ENCODE results near the gene MS4A6E. TPM values are rescaled to one million over a fixed set of nuclear protein-coding genes. Genes with fewer than 3 reads are reported as not detected.
"Not testable (repeated sequence)": the region's sequence is repeated elsewhere in the genome, so short reads cannot be mapped to it uniquely, and the experiment has no call there.

The MS4A6E gene
- not detected in 2 replicates for total RNA-seq
- long read RNA-seq: 0 reads

- H3K36me3 Mint-ChIP-seq (ENCODE audit: insufficient read depth): no peaks in the 10 kb centered on the region
- H3K27ac Mint-ChIP-seq: no peak within 1 kb of the TSS
- peaks cover 13% of the 10 kb centered on the region for H3K9me3 Mint-ChIP-seq (ENCODE audit: low read depth)
- no peaks in the 10 kb centered on the region for H3K4me1 Mint-ChIP-seq (ENCODE audit: low read depth)
- TF ChIP-seq CTCF (IDR thresholded peaks at IDR 0.05; ENCODE audit: unreplicated experiment): no peak
- no peak for DNase-seq (ENCODE audit: low spot score, unreplicated experiment)
- no peak within 1 kb of the TSS for H3K4me3 Mint-ChIP-seq (ENCODE audit: low read depth)
- H3K27me3 Mint-ChIP-seq: no peaks in the 10 kb centered on the region
Observed at GRCh38 chr11:60326955-60327354, at the start of gene MS4A6E. MS4A6E (plus strand) TSS chr11:60327255; CDS start chr11:60334896, 7,641 bp downstream.

GRCh38 chr11:60280412-60280811 lies 46.6 kb upstream of the MS4A6E start, which contains the start of gene MS4A4A:
MS4A4A (plus strand) TSS chr11:60280666; CDS start chr11:60280676, 10 bp downstream.
- no peaks in the 10 kb centered on the region for H3K36me3 Mint-ChIP-seq (ENCODE audit: insufficient read depth)
- TF ChIP-seq CTCF (IDR thresholded peaks at IDR 0.05; ENCODE audit: unreplicated experiment): no peak
- no peak for DNase-seq (ENCODE audit: low spot score, unreplicated experiment)
- H3K9me3 Mint-ChIP-seq (ENCODE audit: low read depth): peaks cover under 1% of the 10 kb centered on the region
- H3K4me3 Mint-ChIP-seq (ENCODE audit: low read depth): no peak within 1 kb of the TSS
- peaks cover under 1% of the 10 kb centered on the region for H3K4me1 Mint-ChIP-seq (ENCODE audit: low read depth)
- no peaks in the 10 kb centered on the region for H3K27me3 Mint-ChIP-seq
- H3K27ac Mint-ChIP-seq: no peak within 1 kb of the TSS

GRCh38 chr11:60281485-60281884 lies 45.6 kb upstream of the MS4A6E start:
- Mint-ChIP-seq H3K36me3 (ENCODE audit: insufficient read depth) (no peaks in the 10 kb centered on the region), H3K27ac (no peak overlapping the region), H3K4me1 (ENCODE audit: low read depth) (peaks cover 2% of the 10 kb centered on the region), H3K9me3 (ENCODE audit: low read depth) (peaks cover 8% of the 10 kb centered on the region), H3K27me3 (no peaks in the 10 kb centered on the region), H3K4me3 (ENCODE audit: low read depth) (no peak overlapping the region)
- no peak for DNase-seq (ENCODE audit: low spot score, unreplicated experiment)
- TF ChIP-seq CTCF (IDR thresholded peaks at IDR 0.05; ENCODE audit: unreplicated experiment): no peak

- no peaks in the 10 kb centered on the region for H3K27me3 Mint-ChIP-seq
- no peak overlapping the region for H3K4me3 Mint-ChIP-seq (ENCODE audit: low read depth)
- no peak overlapping the region for H3K27ac Mint-ChIP-seq
- no peak for TF ChIP-seq CTCF (IDR thresholded peaks at IDR 0.05; ENCODE audit: unreplicated experiment)
- DNase-seq (ENCODE audit: low spot score, unreplicated experiment): no peak
- H3K4me1 Mint-ChIP-seq (ENCODE audit: low read depth): peaks cover 2% of the 10 kb centered on the region
- peaks cover 13% of the 10 kb centered on the region for H3K9me3 Mint-ChIP-seq (ENCODE audit: low read depth)
- no peaks in the 10 kb centered on the region for H3K36me3 Mint-ChIP-seq (ENCODE audit: insufficient read depth)
Observed at GRCh38 chr11:60282286-60282685, 44.8 kb upstream of the MS4A6E start.

- peaks cover 27% of the 10 kb centered on the region for H3K9me3 Mint-ChIP-seq (ENCODE audit: low read depth)
- not testable (repeated sequence) for H3K27me3 Mint-ChIP-seq; H3K4me1 Mint-ChIP-seq (ENCODE audit: low read depth); DNase-seq (ENCODE audit: low spot score, unreplicated experiment); H3K4me3 Mint-ChIP-seq (ENCODE audit: low read depth); H3K36me3 Mint-ChIP-seq (ENCODE audit: insufficient read depth); H3K27ac Mint-ChIP-seq
Observed at GRCh38 chr11:60285411-60286126, 41.5 kb upstream of the MS4A6E start.

- Mint-ChIP-seq H3K9me3 (ENCODE audit: low read depth) (peaks cover 27% of the 10 kb centered on the region), H3K4me1 (ENCODE audit: low read depth) (peaks cover 4% of the 10 kb centered on the region), H3K4me3 (ENCODE audit: low read depth) (no peak overlapping the region), H3K27ac (no peak overlapping the region), H3K36me3 (ENCODE audit: insufficient read depth) (no peaks in the 10 kb centered on the region), H3K27me3 (no peaks in the 10 kb centered on the region)
- TF ChIP-seq CTCF (IDR thresholded peaks at IDR 0.05; ENCODE audit: unreplicated experiment): no peak
- DNase-seq (ENCODE audit: low spot score, unreplicated experiment): no peak
Observed at GRCh38 chr11:60288531-60288930, 38.5 kb upstream of the MS4A6E start.
